Omental fat pad (tissue), 4 donors: ENCODE results near the gene NFKB1. TPM values are rescaled to one million over a fixed set of nuclear protein-coding genes. Genes with fewer than 3 reads are reported as not detected.

Source experiments
- ATAC-seq: fragments of 150-250 bp; one replicate; pipeline ENCODE4 v1.9.1; 2016; ENCODE audit warnings: mild to moderate bottlenecking, moderate library complexity; ENCODE audit not compliant: low FRiP score
- DNase-seq: peaks from one replicate; pipeline ENCODE4 v3.0.0-alpha.2; 2019; ENCODE audit warnings: low spot score
- total RNA-seq, 4 donors: library from RNA; depleted of rRNA; stranded (reverse); fragments of >200 nt; gene quantifications; one replicate each; pipeline ENCODE4 v1.1.0, GENCODE V29; 2016
- TF ChIP-seq, protein P1 (sequence below), 3 donors: fragments of 450-650 bp; IDR thresholded peaks; one replicate each; pipeline ENCODE4 v1.5.1; 2016 to 2017; ENCODE audit warnings: antibody characterized with exemption in 3 of 3, mild to moderate bottlenecking in 3 of 3, moderate library complexity in 2 of 3

NFKB1 gene
- total RNA-seq, 4 donors from 2014 or later, result 26.4 to 151 (median 46.6) TPM

GRCh38 chr4:102500352-102500695 is 835 bp upstream of the NFKB1 start:
- TF ChIP-seq, protein P1, sequence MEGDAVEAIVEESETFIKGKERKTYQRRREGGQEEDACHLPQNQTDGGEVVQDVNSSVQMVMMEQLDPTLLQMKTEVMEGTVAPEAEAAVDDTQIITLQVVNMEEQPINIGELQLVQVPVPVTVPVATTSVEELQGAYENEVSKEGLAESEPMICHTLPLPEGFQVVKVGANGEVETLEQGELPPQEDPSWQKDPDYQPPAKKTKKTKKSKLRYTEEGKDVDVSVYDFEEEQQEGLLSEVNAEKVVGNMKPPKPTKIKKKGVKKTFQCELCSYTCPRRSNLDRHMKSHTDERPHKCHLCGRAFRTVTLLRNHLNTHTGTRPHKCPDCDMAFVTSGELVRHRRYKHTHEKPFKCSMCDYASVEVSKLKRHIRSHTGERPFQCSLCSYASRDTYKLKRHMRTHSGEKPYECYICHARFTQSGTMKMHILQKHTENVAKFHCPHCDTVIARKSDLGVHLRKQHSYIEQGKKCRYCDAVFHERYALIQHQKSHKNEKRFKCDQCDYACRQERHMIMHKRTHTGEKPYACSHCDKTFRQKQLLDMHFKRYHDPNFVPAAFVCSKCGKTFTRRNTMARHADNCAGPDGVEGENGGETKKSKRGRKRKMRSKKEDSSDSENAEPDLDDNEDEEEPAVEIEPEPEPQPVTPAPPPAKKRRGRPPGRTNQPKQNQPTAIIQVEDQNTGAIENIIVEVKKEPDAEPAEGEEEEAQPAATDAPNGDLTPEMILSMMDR (IDR thresholded peaks at IDR 0.05), result no peak
- DNase-seq, result no peak
- ATAC-seq, result peak; percentile 8

DNA sequence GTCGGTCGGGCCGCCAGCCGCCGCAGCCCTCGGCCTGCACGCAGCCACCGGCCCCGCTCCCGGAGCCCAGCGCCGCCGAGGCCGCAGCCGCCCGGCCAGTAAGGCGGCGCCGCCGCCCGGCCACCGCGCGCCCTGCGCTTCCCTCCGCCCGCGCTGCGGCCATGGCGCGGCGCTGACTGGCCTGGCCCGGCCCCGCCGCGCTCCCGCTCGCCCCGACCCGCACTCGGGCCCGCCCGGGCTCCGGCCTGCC is 213 bp downstream of the NFKB1 start:
- ATAC-seq (peak; percentile 45), DNase-seq (no peak)
- TF ChIP-seq, protein P1 (IDR thresholded peaks at IDR 0.05), result no peak

DNA sequence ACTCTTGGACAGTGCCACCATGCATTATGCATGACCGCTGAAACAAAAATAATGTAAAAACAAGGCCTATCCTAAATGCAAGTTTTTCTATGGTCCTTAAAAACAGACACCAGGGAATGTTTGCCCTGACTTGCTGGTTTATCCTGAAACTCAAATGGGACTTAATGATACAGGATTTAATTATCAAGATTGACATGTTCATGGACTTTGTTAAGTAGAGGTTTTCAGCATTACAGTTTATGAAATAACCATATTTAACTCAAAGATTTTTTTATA is 1.3 kb downstream of the NFKB1 start:
- ATAC-seq (no peak), DNase-seq (no peak)
- TF ChIP-seq, protein P1 (IDR thresholded peaks at IDR 0.05), result no peak

GRCh38 chr4:102503301-102503746 is 2.2 kb downstream of the NFKB1 start:
- DNase-seq, result no peak
- TF ChIP-seq, protein P1 (IDR thresholded peaks at IDR 0.05), result no peak
- ATAC-seq, result no peak

DNA sequence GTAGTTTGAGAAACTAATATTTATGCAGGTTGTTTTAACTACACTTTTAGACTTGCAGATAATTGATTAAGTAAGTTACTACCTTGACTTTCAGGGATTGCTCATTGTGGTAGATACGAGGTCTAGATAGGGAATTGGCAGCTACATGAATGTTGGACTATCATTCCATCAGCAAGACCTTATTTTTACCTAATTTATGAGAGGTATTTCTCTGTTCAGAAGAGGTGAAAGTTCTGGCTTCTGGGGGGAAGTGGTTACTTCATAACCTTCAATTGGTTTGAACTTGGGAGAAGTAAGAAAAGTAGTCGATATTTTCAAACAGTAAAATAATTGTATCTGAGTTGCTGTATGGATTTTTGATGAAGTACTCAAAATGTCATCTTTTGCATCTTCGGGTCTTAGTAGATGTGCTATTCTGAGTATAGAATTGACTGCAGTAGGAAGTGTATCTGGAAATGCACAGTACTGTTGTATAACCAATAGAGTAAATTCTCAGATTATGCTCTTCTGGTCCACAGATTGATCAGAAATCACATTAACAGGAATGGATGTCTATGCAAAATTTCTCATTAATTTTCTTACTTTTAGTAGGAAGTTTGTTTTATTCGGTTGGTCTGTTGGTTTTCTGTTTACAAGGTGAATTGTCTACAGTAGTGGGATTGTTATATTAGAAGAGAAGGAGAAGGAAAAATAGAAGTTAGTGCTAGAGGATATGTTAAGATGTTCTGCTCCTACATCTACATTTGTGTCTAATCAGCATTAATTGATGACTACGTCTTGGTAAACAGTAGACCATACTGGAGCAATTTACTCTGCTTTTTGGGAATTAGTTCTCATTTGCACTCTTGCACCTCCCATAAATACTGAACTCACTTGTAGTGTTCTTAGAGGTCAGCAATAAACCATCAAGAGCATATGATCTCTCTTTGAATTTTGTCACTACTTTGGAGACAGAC is 3.0 kb downstream of the NFKB1 start:
- DNase-seq, result no peak
- no peak for ATAC-seq
- TF ChIP-seq, protein P1 (IDR thresholded peaks at IDR 0.05), result no peak

DNA sequence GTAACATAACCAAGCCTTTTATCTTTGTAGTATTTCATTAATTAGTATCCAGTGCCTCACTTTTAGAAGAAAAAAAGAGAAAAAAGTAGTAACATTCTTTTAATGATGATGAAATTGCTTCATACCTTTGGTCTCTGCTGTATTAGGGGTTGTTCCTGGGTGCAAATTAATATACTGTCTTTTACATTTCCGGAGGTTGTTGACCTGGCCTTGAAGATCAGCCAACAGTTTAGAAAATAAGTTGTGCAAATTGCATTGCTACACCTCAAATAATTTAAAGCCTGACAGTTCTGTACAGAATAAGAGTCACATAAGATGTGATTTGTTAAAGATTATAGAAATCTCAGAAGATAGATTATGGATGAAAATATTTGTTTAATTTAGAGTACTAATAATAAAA is 3.8 kb downstream of the NFKB1 start:
- TF ChIP-seq, protein P1 (IDR thresholded peaks at IDR 0.05), result no peak
- ATAC-seq (no peak), DNase-seq (no peak)

DNA sequence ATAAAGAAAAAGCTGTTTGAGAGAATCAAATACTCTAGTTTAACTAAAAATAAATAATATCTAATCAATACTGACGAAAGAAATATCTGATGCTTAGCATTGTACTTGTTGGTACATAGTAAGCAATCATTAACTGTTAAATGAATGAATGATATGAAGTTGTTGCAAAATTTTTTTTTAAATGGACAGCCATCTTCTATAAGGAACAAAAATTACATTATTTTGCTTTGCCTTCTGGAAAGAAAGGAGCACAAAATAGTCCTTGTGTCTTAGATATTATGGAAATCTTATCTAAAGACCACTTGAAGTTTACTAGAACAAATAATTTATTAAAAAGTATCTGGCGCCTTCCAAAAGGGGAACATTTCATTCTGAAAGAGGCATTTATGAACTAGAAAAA is 4.5 kb downstream of the NFKB1 start:
- TF ChIP-seq, protein P1 (IDR thresholded peaks at IDR 0.05), result no peak
- no peak for ATAC-seq
- no peak for DNase-seq
